Suprapubic skin (tissue), 4 donors: ENCODE data around the gene LAPTM5. TPM values are rescaled to one million over a fixed set of nuclear protein-coding genes. Genes with fewer than 3 reads are reported as not detected.
"Not testable (repeated sequence)": the region's sequence is repeated elsewhere in the genome, so short reads cannot be mapped to it uniquely, and the experiment has no call there.

Experiments used
- DNase-seq, 2 donors: peaks; one replicate each; pipeline ENCODE4 v3.0.0-alpha.2; 2019; ENCODE audit warnings: low spot score in 2 of 2
- H3K27ac ChIP-seq: fragments of 200-600 bp; sonication (generic); one replicate; pipeline ENCODE4 v1.5.1; 2019
- H3K27me3 ChIP-seq: fragments of 200-600 bp; sonication (generic); one replicate; pipeline ENCODE4 v1.5.1; 2019
- H3K36me3 ChIP-seq: fragments of 200-600 bp; sonication (generic); one replicate; pipeline ENCODE4 v1.5.1; 2019
- H3K4me1 ChIP-seq: fragments of 200-600 bp; sonication (generic); one replicate; pipeline ENCODE4 v1.5.1; 2019
- H3K4me3 ChIP-seq: fragments of 200-600 bp; sonication (generic); one replicate; pipeline ENCODE4 v1.5.1; 2019; ENCODE audit warnings: mild to moderate bottlenecking
- H3K9me3 ChIP-seq: fragments of 200-600 bp; sonication (generic); one replicate; pipeline ENCODE4 v1.5.1; 2019
- EP300 ChIP-seq: sonication (generic); formaldehyde crosslinking; IDR thresholded peaks from one replicate; pipeline ENCODE4 v1.6.1; 2017; ENCODE audit warnings: antibody characterized with exemption
- POLR2A ChIP-seq, 2 donors: fragments of 450-650 bp; IDR thresholded peaks; one replicate each; pipeline ENCODE4 v1.6.1; 2017; ENCODE audit warnings: antibody characterized with exemption in 2 of 2, mild to moderate bottlenecking in 2 of 2, moderate library complexity in 2 of 2
- POLR2AphosphoS5 ChIP-seq, 3 donors: sonication (generic); formaldehyde crosslinking; IDR thresholded peaks; one replicate each; pipeline ENCODE4 v1.6.1; 2017; ENCODE audit warnings: antibody characterized with exemption in 3 of 3
- WGBS: methylation state at CpG from one replicate; pipeline ENCODE4 v1.1.5; 2018; 5-methylcytosine and 5-hydroxymethylcytosine counted together
- total RNA-seq, 4 donors: library from RNA; depleted of rRNA; stranded (reverse); fragments of >200 nt; gene quantifications; one replicate each; pipeline ENCODE4 v1.1.0, GENCODE V29; 2016
- TF ChIP-seq, protein P1 (sequence below), 2 donors: fragments of 200-600 bp in 1 of 2; fragments of 450-650 bp in 1 of 2; sonication (generic) in 1 of 2; IDR thresholded peaks; one replicate each; pipeline ENCODE4 v1.5.1; 2016 to 2019; ENCODE audit warnings: antibody characterized with exemption in 2 of 2, mild to moderate bottlenecking in 1 of 2, moderate library complexity in 1 of 2

LAPTM5 gene
- total RNA-seq, 4 donors from 2014 or later, result 9.9 to 13.7 (median 12.2) TPM

DNA sequence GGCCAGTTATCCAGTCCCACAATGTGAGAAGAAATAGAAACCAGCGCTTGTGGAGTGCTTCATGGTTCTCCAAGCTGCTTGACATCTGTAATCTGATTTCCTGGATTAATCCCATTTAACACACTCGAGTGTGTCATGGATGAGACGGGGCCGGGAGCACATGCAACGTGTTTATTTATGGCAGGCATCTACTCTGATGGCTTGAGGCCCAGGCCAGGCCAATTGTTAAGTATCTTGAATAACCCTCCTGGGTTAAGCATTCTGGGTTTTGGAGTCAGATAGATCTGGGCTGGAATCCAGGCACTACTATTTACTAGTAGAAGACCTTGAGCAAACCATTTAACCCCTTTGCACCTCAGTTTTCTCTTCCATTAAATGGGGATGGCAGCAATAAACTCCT is 37.5 kb upstream of the LAPTM5 start:
- Histone ChIP-seq H3K4me1 (peaks cover 15% of the 10 kb centered on the region), H3K4me3 (no peak overlapping the region), H3K27ac (no peak overlapping the region), H3K27me3 (peaks cover 9% of the 10 kb centered on the region), H3K36me3 (no peaks in the 10 kb centered on the region), H3K9me3 (no peaks in the 10 kb centered on the region)
- no peak for DNase-seq
- WGBS, result 64% methylated on average over 5 of the region's 5 CpGs
- TF ChIP-seq EP300 (no peak), POLR2A (IDR thresholded peaks at IDR 0.05) (no peak), POLR2AphosphoS5 (IDR thresholded peaks at IDR 0.05) (no peak)
- TF ChIP-seq, protein P1, sequence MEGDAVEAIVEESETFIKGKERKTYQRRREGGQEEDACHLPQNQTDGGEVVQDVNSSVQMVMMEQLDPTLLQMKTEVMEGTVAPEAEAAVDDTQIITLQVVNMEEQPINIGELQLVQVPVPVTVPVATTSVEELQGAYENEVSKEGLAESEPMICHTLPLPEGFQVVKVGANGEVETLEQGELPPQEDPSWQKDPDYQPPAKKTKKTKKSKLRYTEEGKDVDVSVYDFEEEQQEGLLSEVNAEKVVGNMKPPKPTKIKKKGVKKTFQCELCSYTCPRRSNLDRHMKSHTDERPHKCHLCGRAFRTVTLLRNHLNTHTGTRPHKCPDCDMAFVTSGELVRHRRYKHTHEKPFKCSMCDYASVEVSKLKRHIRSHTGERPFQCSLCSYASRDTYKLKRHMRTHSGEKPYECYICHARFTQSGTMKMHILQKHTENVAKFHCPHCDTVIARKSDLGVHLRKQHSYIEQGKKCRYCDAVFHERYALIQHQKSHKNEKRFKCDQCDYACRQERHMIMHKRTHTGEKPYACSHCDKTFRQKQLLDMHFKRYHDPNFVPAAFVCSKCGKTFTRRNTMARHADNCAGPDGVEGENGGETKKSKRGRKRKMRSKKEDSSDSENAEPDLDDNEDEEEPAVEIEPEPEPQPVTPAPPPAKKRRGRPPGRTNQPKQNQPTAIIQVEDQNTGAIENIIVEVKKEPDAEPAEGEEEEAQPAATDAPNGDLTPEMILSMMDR (IDR thresholded peaks at IDR 0.05), result no peak

DNA sequence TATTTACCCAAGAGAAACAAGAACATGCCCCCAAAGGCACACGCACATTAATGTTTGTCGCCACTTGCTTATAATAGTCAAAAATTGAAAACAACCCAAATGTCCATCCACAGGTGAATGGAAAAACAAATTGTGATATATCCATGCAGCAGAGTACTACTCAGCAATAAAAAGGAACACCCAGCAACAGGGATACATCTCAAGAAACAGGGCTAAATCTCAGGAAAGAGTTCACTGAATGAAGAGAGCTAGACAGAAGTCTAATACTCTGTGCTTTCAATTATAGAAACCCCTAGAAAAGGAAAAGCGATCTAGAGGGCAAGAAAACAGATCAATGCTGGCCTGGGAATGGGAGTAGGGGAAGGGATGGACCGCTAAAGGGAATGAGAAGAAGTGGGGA is 36.7 kb upstream of the LAPTM5 start:
- no peak overlapping the region for H3K4me3 ChIP-seq
- no peaks in the 10 kb centered on the region for H3K36me3 ChIP-seq
- H3K9me3 ChIP-seq, result no peaks in the 10 kb centered on the region
- peaks cover 15% of the 10 kb centered on the region for H3K4me1 ChIP-seq
- 93% methylated on average over 4 of the region's 4 CpGs for WGBS
- DNase-seq, result no peak
- peaks cover 9% of the 10 kb centered on the region for H3K27me3 ChIP-seq
- no peak overlapping the region for H3K27ac ChIP-seq
- TF ChIP-seq POLR2AphosphoS5 (IDR thresholded peaks at IDR 0.05) (no peak), EP300 (no peak), POLR2A (IDR thresholded peaks at IDR 0.05) (no peak)
- TF ChIP-seq, protein P1 (IDR thresholded peaks at IDR 0.05), result no peak

DNA sequence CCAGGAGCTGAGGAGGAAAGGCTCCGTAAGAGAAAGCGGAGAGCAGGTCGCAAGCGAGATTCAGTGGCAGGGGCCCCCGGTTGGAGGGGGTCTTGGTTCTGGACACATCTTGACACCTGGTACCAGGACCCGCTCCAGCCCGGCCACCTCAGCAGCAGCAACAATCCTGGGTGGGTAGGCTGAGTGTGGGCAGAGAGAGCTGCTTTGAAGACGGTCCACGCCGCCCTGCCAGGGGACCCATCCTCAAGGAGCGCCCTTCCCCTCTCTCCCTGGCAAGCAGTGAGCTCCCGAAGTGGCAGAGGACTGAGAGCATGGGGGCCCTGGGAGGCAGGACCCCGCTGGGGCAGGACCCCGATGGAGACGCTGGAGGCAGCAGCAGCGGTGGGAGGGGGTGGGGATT is 35.6 kb upstream of the LAPTM5 start:
- WGBS, result 86% methylated on average over 13 of the region's 16 CpGs

DNA sequence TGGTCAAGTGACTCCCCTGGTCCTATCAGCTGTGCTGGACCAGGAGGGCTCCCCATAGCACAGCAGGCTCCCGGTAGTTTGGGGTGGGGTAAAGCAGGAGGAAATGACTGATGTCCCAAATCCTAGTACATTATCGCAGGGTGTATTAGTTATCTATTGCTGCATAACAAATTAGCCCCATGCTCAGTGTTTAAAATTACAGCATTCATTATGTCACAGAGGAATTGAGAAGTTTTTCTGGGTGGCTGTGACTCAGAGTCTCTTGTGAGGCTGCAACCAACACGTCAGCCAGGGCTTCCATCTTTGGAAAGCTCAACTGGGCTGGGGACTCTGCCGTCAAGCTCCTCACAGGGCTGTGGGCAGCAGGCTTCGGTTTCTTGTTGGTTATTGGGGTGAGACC is 34.3 kb upstream of the LAPTM5 start:
- Histone ChIP-seq H3K27me3 (peaks cover 9% of the 10 kb centered on the region), H3K4me3 (no peak overlapping the region), H3K27ac (no peak overlapping the region), H3K36me3 (no peaks in the 10 kb centered on the region), H3K4me1 (peaks cover 9% of the 10 kb centered on the region), H3K9me3 (no peaks in the 10 kb centered on the region)
- 80% methylated on average over 5 of the region's 5 CpGs for WGBS
- TF ChIP-seq EP300, result no peak
- TF ChIP-seq POLR2AphosphoS5 (IDR thresholded peaks at IDR 0.05), result no peak
- TF ChIP-seq POLR2A (IDR thresholded peaks at IDR 0.05), result no peak
- TF ChIP-seq, protein P1 (IDR thresholded peaks at IDR 0.05), result no peak
- DNase-seq, result no peak

More for the DNA sequence above, 35.6 kb upstream of the LAPTM5 start:
- DNase-seq, result no peak
- Histone ChIP-seq H3K4me3 (no peak overlapping the region), H3K27me3 (peaks cover 9% of the 10 kb centered on the region), H3K9me3 (no peaks in the 10 kb centered on the region), H3K27ac (no peak overlapping the region), H3K4me1 (peaks cover 11% of the 10 kb centered on the region), H3K36me3 (no peaks in the 10 kb centered on the region)
- no peak for TF ChIP-seq EP300
- TF ChIP-seq, protein P1 (IDR thresholded peaks at IDR 0.05), result no peak
- no peak for TF ChIP-seq POLR2A (IDR thresholded peaks at IDR 0.05)

DNA sequence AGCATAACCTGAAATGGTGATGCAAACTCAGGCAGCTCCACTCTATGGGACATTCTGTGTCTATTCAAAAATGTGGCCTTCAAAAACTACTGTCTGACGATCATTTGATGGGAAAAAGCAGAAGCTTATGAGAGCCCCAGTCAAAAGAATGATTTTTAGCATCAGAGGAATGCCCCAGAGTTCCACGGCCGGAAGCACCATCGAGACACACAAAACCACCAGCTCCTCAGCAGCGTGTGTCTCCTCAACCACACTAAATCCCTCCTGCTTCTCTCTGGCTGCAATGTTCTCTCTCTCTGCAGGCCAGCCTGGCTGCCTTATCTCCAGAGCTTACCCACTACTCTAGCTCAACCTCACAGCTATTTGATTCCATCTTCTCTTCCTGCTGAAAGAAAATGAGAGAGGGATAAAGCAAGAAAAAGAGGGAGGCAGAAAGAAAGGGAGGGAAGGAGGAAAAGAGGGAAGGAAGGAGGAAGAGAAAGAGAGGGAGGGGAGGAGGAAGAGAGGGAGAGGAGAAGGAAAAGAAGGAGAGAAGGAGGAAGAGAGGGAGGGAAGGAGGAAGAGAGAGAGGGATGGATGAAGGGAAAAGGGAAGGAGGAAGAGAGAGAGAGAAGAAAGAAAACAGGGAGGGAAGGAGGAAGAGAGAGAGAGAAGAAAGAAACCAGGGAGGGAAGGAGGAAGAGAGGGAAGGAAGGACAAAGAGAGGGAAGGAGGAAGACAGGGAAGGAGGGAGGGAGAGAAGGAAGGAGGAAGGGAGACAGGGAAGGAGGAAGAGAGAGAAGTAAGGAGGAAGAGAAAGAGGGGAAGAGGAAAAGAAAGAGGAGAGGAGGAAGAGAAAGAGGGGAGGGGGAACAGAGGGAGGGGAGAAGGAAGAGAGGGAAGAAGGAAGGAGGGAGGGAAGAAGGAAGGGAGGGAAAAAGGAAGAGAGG is 33.5 kb upstream of the LAPTM5 start:
- Histone ChIP-seq H3K9me3 (no peaks in the 10 kb centered on the region), H3K27me3 (peaks cover 9% of the 10 kb centered on the region), H3K27ac (no peak overlapping the region), H3K4me1 (peaks cover 14% of the 10 kb centered on the region), H3K36me3 (no peaks in the 10 kb centered on the region), H3K4me3 (no peak overlapping the region)
- WGBS, result 74% methylated on average over 5 of the region's 5 CpGs
- TF ChIP-seq POLR2A (IDR thresholded peaks at IDR 0.05) (no peak), POLR2AphosphoS5 (IDR thresholded peaks at IDR 0.05) (no peak), EP300 (no peak)
- TF ChIP-seq, protein P1 (IDR thresholded peaks at IDR 0.05), result no peak
- no peak for DNase-seq

DNA sequence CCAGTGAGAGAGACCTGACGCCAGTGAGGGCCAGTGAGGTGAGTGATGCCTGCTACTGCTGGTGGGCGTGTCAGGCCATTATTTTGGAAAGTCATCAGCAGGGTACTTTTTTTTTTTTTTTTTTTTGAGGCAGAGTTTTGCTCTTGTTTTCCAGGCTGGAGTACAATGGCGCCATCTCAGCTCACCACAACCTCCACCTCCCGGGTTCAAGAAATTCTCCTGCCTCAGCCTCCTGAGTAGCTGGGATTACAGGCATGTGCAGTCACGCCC is 32.6 kb upstream of the LAPTM5 start:
- not testable (repeated sequence) for H3K4me3 ChIP-seq, H3K27ac ChIP-seq, DNase-seq, H3K9me3 ChIP-seq, H3K36me3 ChIP-seq, H3K27me3 ChIP-seq
- peaks cover 14% of the 10 kb centered on the region for H3K4me1 ChIP-seq
- WGBS, result 86% methylated on average over 5 of the region's 5 CpGs
